Thyroid gland (tissue), 4 donors: ENCODE measurements around the gene TSHZ2. TPM values are rescaled to one million over a fixed set of nuclear protein-coding genes. Genes with fewer than 3 reads are reported as not detected.

Experiments used
- DNase-seq, 2 donors: peaks; one replicate each; pipeline ENCODE4 v3.0.0-alpha.2; 2019
- H3K27ac ChIP-seq, 3 donors: fragments of 200-600 bp; sonication (generic); 1 replicate in 2 of 3; 2 replicates in 1 of 3; pipeline ENCODE4 v1.5.1; 2016 to 2019; ENCODE audit warnings: mild to moderate bottlenecking in 1 of 3, moderate library complexity in 1 of 3
- H3K27me3 ChIP-seq: fragments of 200-600 bp; sonication (generic); one replicate; pipeline ENCODE4 v1.5.1; 2019
- H3K36me3 ChIP-seq, 2 donors: fragments of 200-600 bp; sonication (generic); one replicate each; pipeline ENCODE4 v1.5.1; 2016 to 2019
- H3K4me1 ChIP-seq, 2 donors: fragments of 200-600 bp; sonication (generic); one replicate each; pipeline ENCODE4 v1.5.1; 2017 to 2019
- H3K4me3 ChIP-seq, 3 donors: fragments of 200-600 bp; sonication (generic); replicated peaks in 1 of 3; 1 replicate in 2 of 3; 2 replicates in 1 of 3; pipeline ENCODE4 v1.5.1; 2016; ENCODE audit warnings: mild to moderate bottlenecking in 1 of 3
- H3K9me3 ChIP-seq: fragments of 200-600 bp; sonication (generic); one replicate; pipeline ENCODE4 v1.5.1; 2017
- CTCF ChIP-seq, 6 experiments: fragments of 200-600 bp in 3 of 6; fragments of 450-650 bp in 3 of 6; sonication (generic) in 3 of 6; IDR thresholded peaks; one replicate each; pipeline ENCODE4 v1.5.1; 2016 to 2019; ENCODE audit warnings: antibody characterized with exemption in 6 of 6, mild to moderate bottlenecking in 2 of 6, inconsistent platforms in 1 of 6, moderate library complexity in 1 of 6
- POLR2A ChIP-seq, 2 donors: fragments of 450-650 bp; IDR thresholded peaks; one replicate each; pipeline ENCODE4 v1.6.1; 2017; ENCODE audit warnings: antibody characterized with exemption in 2 of 2, mild to moderate bottlenecking in 2 of 2, moderate library complexity in 1 of 2
- WGBS, 2 donors: methylation state at CpG; one replicate each; pipeline ENCODE4 v1.1.5; 2017; 5-methylcytosine and 5-hydroxymethylcytosine counted together
- intact Hi-C: fragments of 100-400 bp; cut with DNase I; formaldehyde crosslinking; loops from one replicate; pipeline ENCODE4 v1.15.1; 2023
- total RNA-seq, 4 donors: library from RNA; depleted of rRNA; stranded (reverse); fragments of >200 nt; gene quantifications; one replicate each; pipeline ENCODE4 v1.2.3, GENCODE V29; 2016

The TSHZ2 gene
- total RNA-seq, 4 donors from 2014 or later, result 11.0 to 27.9 (median 14.0) TPM

- no peaks in the 10 kb centered on the region for H3K36me3 ChIP-seq
- intact Hi-C loops, result no loop called here
- TF ChIP-seq CTCF (IDR thresholded peaks at IDR 0.05) (no peak), POLR2A (IDR thresholded peaks at IDR 0.05) (no peak)
- WGBS, 2 donors, result 36 to 46% methylated on average over 3 of the region's 3 CpGs
- no peak for DNase-seq
- H3K9me3 ChIP-seq, result no peaks in the 10 kb centered on the region
- H3K4me1 ChIP-seq, result no peaks in the 10 kb centered on the region
- H3K27ac ChIP-seq, result no peak overlapping the region
- no peaks in the 10 kb centered on the region for H3K27me3 ChIP-seq
- H3K4me3 ChIP-seq, result no peak overlapping the region
Observed at GRCh38 chr20:53176134-53176533, 204.0 kb downstream of the TSHZ2 start.

GRCh38 chr20:53177687-53178086 is 205.5 kb downstream of the TSHZ2 start:
- WGBS, 2 donors, result 93 to 96% methylated on average over 2 of the region's 2 CpGs
- TF ChIP-seq POLR2A (IDR thresholded peaks at IDR 0.05), result no peak
- TF ChIP-seq CTCF (IDR thresholded peaks at IDR 0.05), result no peak

GRCh38 chr20:53179749-53180148 is 207.6 kb downstream of the TSHZ2 start:
- TF ChIP-seq POLR2A (IDR thresholded peaks at IDR 0.05), result no peak
- no peak for TF ChIP-seq CTCF (IDR thresholded peaks at IDR 0.05)
- no peaks in the 10 kb centered on the region for H3K4me1 ChIP-seq
- H3K36me3 ChIP-seq, result no peaks in the 10 kb centered on the region
- no peaks in the 10 kb centered on the region for H3K9me3 ChIP-seq
- no peak overlapping the region for H3K27ac ChIP-seq
- WGBS, 2 donors, result 90 to 92% methylated on average over 10 of the region's 10 CpGs
- H3K27me3 ChIP-seq, result no peaks in the 10 kb centered on the region
- DNase-seq, result no peak
- intact Hi-C loops, result no loop called here
- H3K4me3 ChIP-seq, result no peak overlapping the region

More at GRCh38 chr20:53177687-53178086, 205.5 kb downstream of the TSHZ2 start:
- intact Hi-C loops, result no loop called here
- no peak for DNase-seq
- H3K27ac ChIP-seq, result no peak overlapping the region
- no peaks in the 10 kb centered on the region for H3K4me1 ChIP-seq
- H3K27me3 ChIP-seq, result no peaks in the 10 kb centered on the region
- no peaks in the 10 kb centered on the region for H3K36me3 ChIP-seq
- no peak overlapping the region for H3K4me3 ChIP-seq
- H3K9me3 ChIP-seq, result no peaks in the 10 kb centered on the region

GRCh38 chr20:53180928-53181362 is 208.8 kb downstream of the TSHZ2 start:
- no peak for DNase-seq
- Histone ChIP-seq H3K4me3 (no peak overlapping the region), H3K27ac (no peak overlapping the region), H3K36me3 (no peaks in the 10 kb centered on the region), H3K9me3 (no peaks in the 10 kb centered on the region), H3K4me1 (no peaks in the 10 kb centered on the region), H3K27me3 (no peaks in the 10 kb centered on the region)
- TF ChIP-seq POLR2A (IDR thresholded peaks at IDR 0.05) (no peak), CTCF (IDR thresholded peaks at IDR 0.05) (no peak)
- 90 to 91% methylated on average over 4 of the region's 4 CpGs for WGBS, 2 donors
- intact Hi-C loops, result no loop called here

GRCh38 chr20:53181866-53182376 is 209.8 kb downstream of the TSHZ2 start:
- no peak overlapping the region for H3K4me3 ChIP-seq
- H3K4me1 ChIP-seq, result no peaks in the 10 kb centered on the region
- intact Hi-C loops, result no loop called here
- DNase-seq, result no peak
- 90 to 92% methylated on average over 3 of the region's 3 CpGs for WGBS, 2 donors
- no peak overlapping the region for H3K27ac ChIP-seq
- no peaks in the 10 kb centered on the region for H3K27me3 ChIP-seq
- no peaks in the 10 kb centered on the region for H3K36me3 ChIP-seq
- H3K9me3 ChIP-seq, result no peaks in the 10 kb centered on the region
- no peak for TF ChIP-seq POLR2A (IDR thresholded peaks at IDR 0.05)
- no peak for TF ChIP-seq CTCF (IDR thresholded peaks at IDR 0.05)
